Measurements from ENCODE around the gene GZMM.

DNA sequence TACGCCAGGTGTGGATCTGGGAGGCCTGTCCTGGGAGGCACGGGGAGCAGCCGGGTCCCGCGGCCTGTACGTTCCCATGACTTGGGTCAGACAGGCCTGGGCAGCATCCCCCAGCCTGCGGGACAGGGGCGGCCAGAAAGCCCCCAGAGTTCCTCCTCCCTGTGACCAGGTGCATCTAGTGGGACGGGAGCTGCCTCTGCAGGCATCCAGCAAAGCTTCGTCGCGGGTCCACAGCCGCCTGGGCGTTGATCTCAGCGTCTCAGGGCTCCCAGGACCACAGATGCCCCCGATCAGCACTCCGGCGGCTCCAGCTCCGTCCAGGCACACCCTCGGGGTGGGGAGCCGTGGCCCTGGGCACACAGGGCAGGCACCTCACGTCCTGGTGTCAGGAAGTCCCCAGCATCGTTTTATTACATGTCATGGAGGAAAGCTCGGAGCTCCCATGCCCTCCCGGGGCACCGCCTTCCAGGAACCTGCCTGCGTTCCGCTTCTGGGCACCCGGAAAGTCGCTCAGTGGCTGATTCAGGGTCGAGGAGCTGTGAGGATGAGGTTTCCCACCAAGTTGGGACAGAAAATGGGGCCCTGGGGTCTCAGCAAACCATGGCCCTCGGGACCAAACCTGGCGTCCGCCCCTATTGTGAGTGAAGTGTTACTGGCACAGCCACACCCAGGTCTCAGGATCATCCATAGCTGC lies 1.5 kb upstream of the GZMM start:
- TF ChIP-seq, protein P1, sequence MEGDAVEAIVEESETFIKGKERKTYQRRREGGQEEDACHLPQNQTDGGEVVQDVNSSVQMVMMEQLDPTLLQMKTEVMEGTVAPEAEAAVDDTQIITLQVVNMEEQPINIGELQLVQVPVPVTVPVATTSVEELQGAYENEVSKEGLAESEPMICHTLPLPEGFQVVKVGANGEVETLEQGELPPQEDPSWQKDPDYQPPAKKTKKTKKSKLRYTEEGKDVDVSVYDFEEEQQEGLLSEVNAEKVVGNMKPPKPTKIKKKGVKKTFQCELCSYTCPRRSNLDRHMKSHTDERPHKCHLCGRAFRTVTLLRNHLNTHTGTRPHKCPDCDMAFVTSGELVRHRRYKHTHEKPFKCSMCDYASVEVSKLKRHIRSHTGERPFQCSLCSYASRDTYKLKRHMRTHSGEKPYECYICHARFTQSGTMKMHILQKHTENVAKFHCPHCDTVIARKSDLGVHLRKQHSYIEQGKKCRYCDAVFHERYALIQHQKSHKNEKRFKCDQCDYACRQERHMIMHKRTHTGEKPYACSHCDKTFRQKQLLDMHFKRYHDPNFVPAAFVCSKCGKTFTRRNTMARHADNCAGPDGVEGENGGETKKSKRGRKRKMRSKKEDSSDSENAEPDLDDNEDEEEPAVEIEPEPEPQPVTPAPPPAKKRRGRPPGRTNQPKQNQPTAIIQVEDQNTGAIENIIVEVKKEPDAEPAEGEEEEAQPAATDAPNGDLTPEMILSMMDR (conservative IDR thresholded peaks at IDR 0.05; ENCODE audit: low read depth in 2 of 2): no peak
- no peak for TF ChIP-seq POLR2AphosphoS5 (IDR thresholded peaks at IDR 0.05; ENCODE audit: low read depth)

Measured in GM23338 (cell line).